Keratinocyte (primary cell): ENCODE data around the gene TAB3. TPM values are rescaled to one million over a fixed set of nuclear protein-coding genes. Genes with fewer than 3 reads are reported as not detected.
A peak's percentile ranks its signal among the peaks of the same experiment; 100 is the strongest.

Experiments used
- DNase-seq: peaks from one replicate; pipeline ENCODE4 v3.0.0-alpha.2; 2011; ENCODE audit warnings: low read depth, missing footprints, low spot score
- FAIRE-seq: peaks from 2 replicates; lab custom pipeline; 2011; peaks lifted over from hg19 to GRCh38; lab: Jason Lieb, UNC
- H2AFZ ChIP-seq: 2 replicates; pipeline ENCODE4 v1.6.0; 2012; ENCODE audit warnings: low read length, control low read depth, inconsistent platforms; ENCODE audit not compliant: control insufficient read depth
- H3K27ac ChIP-seq: 2 replicates; pipeline ENCODE4 v1.5.1; 2011; ENCODE audit warnings: low read length; ENCODE audit not compliant: control insufficient read depth, insufficient read depth
- H3K27me3 ChIP-seq: 3 replicates; pipeline ENCODE4 v1.6.0; 2011; ENCODE audit warnings: low read length; ENCODE audit not compliant: control insufficient read depth, insufficient read depth; ENCODE audit errors: extremely low read depth
- H3K36me3 ChIP-seq, 2 experiments: 2 replicates in 1 of 2; 3 replicates in 1 of 2; pipeline ENCODE4 v1.5.1; 2011; ENCODE audit warnings: low read length in 2 of 2, mild to moderate bottlenecking in 1 of 2; ENCODE audit not compliant: control insufficient read depth in 2 of 2, insufficient read depth in 2 of 2; ENCODE audit errors: extremely low read depth in 1 of 2
- H3K4me1 ChIP-seq: 3 replicates; pipeline ENCODE4 v1.5.1; 2011; ENCODE audit warnings: low read length; ENCODE audit not compliant: control insufficient read depth, insufficient read depth; ENCODE audit errors: extremely low read depth
- H3K4me2 ChIP-seq: 3 replicates; pipeline ENCODE4 v1.6.0; 2011; ENCODE audit warnings: low read depth, low read length; ENCODE audit not compliant: control insufficient read depth, insufficient read depth; ENCODE audit errors: extremely low read depth
- H3K4me3 ChIP-seq, 3 experiments: fragments of 200-600 bp in 1 of 3; sonication (generic) in 1 of 3; 2 replicates in 2 of 3; 3 replicates in 1 of 3; pipeline ENCODE4 v1.5.1; 2011 to 2016; ENCODE audit warnings: low read length in 3 of 3, mild to moderate bottlenecking in 3 of 3, control low read depth in 2 of 3, inconsistent platforms in 1 of 3, low read depth in 1 of 3, mixed read lengths in 1 of 3, mixed run types in 1 of 3, moderate library complexity in 1 of 3; ENCODE audit not compliant: control insufficient read depth in 2 of 3, insufficient read depth in 2 of 3; ENCODE audit errors: extremely low read depth in 1 of 3
- H3K79me2 ChIP-seq: 2 replicates; pipeline ENCODE4 v1.6.0; 2012; ENCODE audit warnings: low read length; ENCODE audit not compliant: control insufficient read depth, insufficient read depth
- H3K9ac ChIP-seq: 3 replicates; pipeline ENCODE4 v1.6.0; 2011; ENCODE audit warnings: low read length; ENCODE audit not compliant: control insufficient read depth, insufficient read depth; ENCODE audit errors: extremely low read depth
- H3K9me1 ChIP-seq: 3 replicates; pipeline ENCODE4 v1.6.0; 2011; ENCODE audit warnings: low read length; ENCODE audit not compliant: control insufficient read depth, insufficient read depth; ENCODE audit errors: extremely low read depth
- H3K9me3 ChIP-seq: 2 replicates; pipeline ENCODE4 v1.5.1; 2012; ENCODE audit warnings: low read depth, low read length; ENCODE audit not compliant: control insufficient read depth
- H4K20me1 ChIP-seq: 3 replicates; pipeline ENCODE4 v1.6.0; 2011; ENCODE audit warnings: low read length; ENCODE audit not compliant: control insufficient read depth, insufficient read depth; ENCODE audit errors: extremely low read depth
- EZH2 ChIP-seq: IDR thresholded peaks from one replicate; pipeline ENCODE4 v1.6.1; 2012; ENCODE audit warnings: inconsistent platforms, mild to moderate bottlenecking, low read length, moderate library complexity
- dilution Hi-C: fragments of 300-500 bp; cut with MboI; formaldehyde crosslinking; loops from one replicate; pipeline ENCODE4 v1.7.0; 2020; ENCODE audit warnings: low sequenced_read_pairs; ENCODE audit not compliant: extremely low pct_ligation_motif_present
- polyA plus RNA-seq, 5 experiments: library from polyadenylated mRNA; depleted of rRNA in 3 of 5; stranded (reverse) in 3 of 5; stranded (forward) in 1 of 5; unstranded in 1 of 5; fragments of >200 nt; gene quantifications; 1 replicate in 1 of 5; 2 replicates in 3 of 5; 3 replicates in 1 of 5; pipeline versions ENCODE4 v1.2.1 to v1.2.3, GENCODE V29; 2011 to 2012; ENCODE audit warnings: missing spikeins in 2 of 5, low read depth in 1 of 5, low replicate concordance in 1 of 5
- TF ChIP-seq, protein P1 (sequence below), 3 experiments: IDR thresholded peaks in 1 of 3; conservative IDR thresholded peaks in 1 of 3; optimal IDR thresholded peaks in 1 of 3; 2 replicates in 2 of 3; 3 replicates in 1 of 3; pipeline versions ENCODE3 to v1.5.1; 2011; ENCODE audit warnings: low read length in 3 of 3, mild to moderate bottlenecking in 3 of 3, moderate library complexity in 2 of 3, control low read depth in 1 of 3, inconsistent platforms in 1 of 3; ENCODE audit not compliant: insufficient read depth in 2 of 3; ENCODE audit errors: extremely low read depth in 1 of 3

TAB3 gene
- polyA plus RNA-seq, 1 donor (not counting 4 experiments of a cell fraction or from before 2014, with no cell fraction given) = 25.5 TPM

DNA sequence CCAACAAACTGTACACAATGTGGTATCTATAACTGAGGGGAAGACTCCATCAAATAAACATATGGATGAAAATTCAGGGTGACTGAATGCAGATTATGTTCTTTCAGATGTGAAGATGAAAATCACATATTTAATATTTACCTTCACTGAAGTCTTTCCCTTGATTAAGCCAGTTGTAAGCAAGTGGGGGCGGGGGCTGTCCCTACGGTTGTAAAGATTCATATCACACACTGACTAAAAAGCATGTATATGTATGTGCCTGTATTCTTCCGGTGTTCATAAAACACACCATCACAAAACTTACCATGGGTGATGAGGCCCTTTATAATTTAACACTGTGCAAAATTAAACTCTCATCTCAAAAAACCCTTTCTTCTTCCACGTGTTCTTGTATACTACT lies 1.3 kb downstream of the TAB3 start:
- H3K4me2 ChIP-seq = peak overlapping the region; percentile 78
- H3K27ac ChIP-seq = peak overlapping the region; percentile 71
- no peak overlapping the region for H2AFZ ChIP-seq

DNA sequence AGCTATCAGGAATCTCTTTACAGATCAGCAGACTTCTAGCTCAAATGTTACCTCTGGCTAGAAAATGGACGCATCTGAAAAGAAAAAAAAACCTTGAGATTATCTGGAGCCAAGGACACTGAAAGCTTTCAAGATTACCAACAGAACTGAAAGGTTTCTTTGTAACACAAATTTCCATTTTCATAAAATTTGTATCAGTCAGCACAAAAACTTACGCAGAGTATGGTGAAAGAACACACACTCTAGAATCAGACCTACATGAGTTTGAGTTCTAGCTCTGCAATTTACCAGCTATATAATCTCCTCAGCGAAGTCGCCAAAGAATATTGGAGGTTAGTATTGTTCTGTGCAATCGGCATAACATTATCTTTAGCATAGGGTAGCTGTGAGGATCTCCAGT lies 1.8 kb downstream of the TAB3 start:
- no peaks in the 10 kb centered on the region for H3K36me3 ChIP-seq
- H3K9ac ChIP-seq = no peak overlapping the region
- no peaks in the 10 kb centered on the region for H3K9me1 ChIP-seq
- FAIRE-seq (no peak), DNase-seq (no peak)
- peaks cover 4% of the 10 kb centered on the region for H4K20me1 ChIP-seq
- no peaks in the 10 kb centered on the region for H3K9me3 ChIP-seq
- peak overlapping the region; percentile 78 for H3K4me2 ChIP-seq
- H3K4me3 ChIP-seq = peak overlapping the region in 1 of 3 experiments; percentile 72
- no peak overlapping the region for H3K27ac ChIP-seq
- no peak overlapping the region for H2AFZ ChIP-seq
- H3K4me1 ChIP-seq = peaks cover 8% of the 10 kb centered on the region
- H3K79me2 ChIP-seq = peaks cover 62% of the 10 kb centered on the region
- H3K27me3 ChIP-seq = no peaks in the 10 kb centered on the region
- TF ChIP-seq EZH2 = no peak
- TF ChIP-seq, protein P1, sequence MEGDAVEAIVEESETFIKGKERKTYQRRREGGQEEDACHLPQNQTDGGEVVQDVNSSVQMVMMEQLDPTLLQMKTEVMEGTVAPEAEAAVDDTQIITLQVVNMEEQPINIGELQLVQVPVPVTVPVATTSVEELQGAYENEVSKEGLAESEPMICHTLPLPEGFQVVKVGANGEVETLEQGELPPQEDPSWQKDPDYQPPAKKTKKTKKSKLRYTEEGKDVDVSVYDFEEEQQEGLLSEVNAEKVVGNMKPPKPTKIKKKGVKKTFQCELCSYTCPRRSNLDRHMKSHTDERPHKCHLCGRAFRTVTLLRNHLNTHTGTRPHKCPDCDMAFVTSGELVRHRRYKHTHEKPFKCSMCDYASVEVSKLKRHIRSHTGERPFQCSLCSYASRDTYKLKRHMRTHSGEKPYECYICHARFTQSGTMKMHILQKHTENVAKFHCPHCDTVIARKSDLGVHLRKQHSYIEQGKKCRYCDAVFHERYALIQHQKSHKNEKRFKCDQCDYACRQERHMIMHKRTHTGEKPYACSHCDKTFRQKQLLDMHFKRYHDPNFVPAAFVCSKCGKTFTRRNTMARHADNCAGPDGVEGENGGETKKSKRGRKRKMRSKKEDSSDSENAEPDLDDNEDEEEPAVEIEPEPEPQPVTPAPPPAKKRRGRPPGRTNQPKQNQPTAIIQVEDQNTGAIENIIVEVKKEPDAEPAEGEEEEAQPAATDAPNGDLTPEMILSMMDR (optimal IDR thresholded peaks at IDR 0.05 in 1 of 3, IDR thresholded peaks at IDR 0.05 in 1 of 3, conservative IDR thresholded peaks at IDR 0.05 in 1 of 3; ENCODE audit: extremely low read depth in 1 of 3, insufficient read depth in 2 of 3, low read length in 3 of 3) = no peak
- dilution Hi-C loops = no loop called here

More for the DNA sequence above, 1.3 kb downstream of the TAB3 start:
- no peak for FAIRE-seq
- peaks cover 13% of the 10 kb centered on the region for H3K4me1 ChIP-seq
- peak overlapping the region; percentile 63 to 79 (median 72) for H3K4me3 ChIP-seq
- dilution Hi-C loops = no loop called here
- no peaks in the 10 kb centered on the region for H3K9me1 ChIP-seq
- DNase-seq = no peak
- peak overlapping the region; percentile 85 for H3K9ac ChIP-seq
- H3K27me3 ChIP-seq = no peaks in the 10 kb centered on the region
- TF ChIP-seq, protein P1 (optimal IDR thresholded peaks at IDR 0.05 in 1 of 3, IDR thresholded peaks at IDR 0.05 in 1 of 3, conservative IDR thresholded peaks at IDR 0.05 in 1 of 3; ENCODE audit: extremely low read depth in 1 of 3, insufficient read depth in 2 of 3, low read length in 3 of 3) = no peak
- TF ChIP-seq EZH2 = no peak
- peaks cover 4% of the 10 kb centered on the region for H4K20me1 ChIP-seq
- no peaks in the 10 kb centered on the region for H3K36me3 ChIP-seq
- peaks cover 57% of the 10 kb centered on the region for H3K79me2 ChIP-seq
- H3K9me3 ChIP-seq = no peaks in the 10 kb centered on the region
